ENCODE data around the gene MED10.

Gene MED10

DNA sequence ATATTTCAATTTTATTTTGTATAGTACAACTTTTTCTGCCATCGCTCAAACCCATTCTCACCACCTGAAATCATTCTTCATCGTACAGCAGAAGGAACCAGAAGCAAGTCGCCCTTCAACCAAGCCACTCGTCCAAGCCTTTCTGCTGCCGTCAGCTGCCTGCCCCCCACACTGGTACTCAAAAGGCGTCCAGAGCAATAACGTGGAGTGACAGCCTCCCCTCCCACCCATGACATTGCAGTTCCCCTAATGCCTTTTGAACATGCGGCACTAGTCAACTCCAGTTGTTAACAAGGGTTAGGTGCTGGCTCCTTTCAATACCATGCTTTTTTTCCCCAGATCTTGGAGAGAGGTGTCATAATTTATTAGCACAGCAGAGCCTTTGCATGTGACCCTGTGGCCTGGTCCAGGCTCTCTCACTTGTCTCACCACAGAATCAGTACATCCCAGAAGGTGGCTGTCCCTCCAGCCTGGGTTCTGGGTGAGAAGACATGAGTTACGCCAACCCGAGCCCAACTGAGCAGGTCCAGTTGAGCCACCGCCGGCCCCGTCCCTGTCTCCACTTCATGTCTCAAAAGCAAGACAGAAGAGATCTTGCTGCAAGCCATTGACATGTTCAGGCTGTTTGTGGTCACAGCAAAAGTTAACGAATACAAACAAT lies 20.4 kb upstream of the MED10 start:
- no peak for DNase-seq

DNA sequence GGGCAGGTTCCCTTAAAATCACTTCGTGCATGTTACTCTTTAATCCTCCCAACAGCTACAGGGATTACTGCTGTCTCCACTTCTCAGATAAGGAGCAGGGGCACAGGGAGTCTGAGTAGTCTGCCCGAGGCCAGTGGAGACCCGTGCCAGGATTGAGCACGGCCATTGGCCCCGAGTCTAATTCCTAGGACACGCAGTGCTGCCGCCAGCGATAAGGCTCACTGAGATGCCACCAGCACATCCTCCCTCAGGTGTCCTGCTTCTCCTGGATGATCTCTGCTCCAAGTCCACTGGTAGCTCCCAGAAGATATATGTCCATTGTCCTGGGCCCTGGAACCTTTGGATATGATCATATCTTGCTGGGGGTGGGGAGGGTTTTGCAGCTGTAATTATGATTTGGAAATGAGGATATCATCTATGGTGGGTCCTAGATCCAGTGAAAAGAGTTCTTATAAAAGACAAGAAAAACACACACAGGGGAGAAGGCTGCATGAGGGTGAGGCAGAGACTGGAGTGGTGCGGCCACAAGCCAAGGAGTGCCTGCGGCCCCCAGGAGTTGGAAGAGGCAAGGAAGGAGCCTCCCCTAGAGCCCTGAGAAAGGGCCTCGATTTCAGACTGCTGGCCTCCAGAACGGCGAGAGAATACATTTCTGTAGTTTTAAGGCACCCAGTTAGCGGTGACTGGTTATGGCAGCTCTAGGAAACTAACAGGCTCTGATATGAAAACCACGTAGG lies 19.4 kb upstream of the MED10 start:
- DNase-seq = no peak

DNA sequence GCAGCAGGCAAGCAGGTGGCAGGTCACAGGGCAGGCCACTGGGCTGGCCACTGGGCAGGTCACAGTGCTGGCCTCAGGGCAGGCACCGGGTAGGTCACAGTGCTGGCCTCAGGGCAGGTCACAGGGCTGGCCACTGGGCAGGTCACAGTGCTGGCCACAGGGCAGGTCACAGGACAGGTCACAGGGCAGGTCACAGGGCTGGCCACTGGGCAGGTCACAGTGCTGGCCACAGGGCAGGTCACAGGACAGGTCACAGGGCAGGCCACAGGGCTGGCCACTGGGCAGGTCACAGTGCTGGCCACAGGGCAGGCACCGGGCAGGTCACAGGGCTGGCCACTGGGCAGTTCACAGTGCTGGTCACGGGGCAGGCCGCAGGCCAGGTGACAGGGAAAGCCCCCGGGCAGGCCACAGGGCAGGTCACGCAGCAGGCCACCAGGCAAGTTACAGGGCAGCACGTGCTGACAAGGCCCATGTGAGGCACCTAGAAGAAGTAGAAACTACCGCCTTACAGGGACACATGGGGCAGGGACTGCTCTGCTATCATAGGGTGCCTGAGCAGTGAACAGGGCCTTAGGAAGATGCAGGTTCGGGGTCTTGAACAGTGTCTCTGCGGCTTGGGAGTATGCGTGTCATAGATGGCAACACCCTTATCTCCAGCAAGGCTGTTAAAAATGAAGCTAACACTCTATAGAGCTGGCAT lies 18.6 kb upstream of the MED10 start:
- DNase-seq = no peak

DNA sequence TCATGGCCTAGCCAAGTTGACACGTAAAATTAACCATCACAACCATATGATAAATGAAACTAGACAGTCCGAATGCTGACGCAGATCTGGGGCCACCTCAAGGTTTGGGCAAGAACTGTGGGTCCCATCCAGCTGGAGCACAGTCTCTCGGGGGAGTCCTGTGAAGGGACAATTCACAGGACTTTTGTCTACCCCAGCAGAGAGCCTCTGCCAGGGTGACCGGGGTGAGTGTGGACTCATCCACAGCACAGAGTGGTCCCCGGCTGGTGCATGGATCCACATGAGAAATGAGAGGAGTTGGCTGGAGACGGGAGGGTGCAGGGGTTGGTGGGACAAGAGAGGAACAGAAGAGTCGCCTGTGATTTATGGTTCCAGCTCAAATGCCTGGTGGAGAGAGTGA lies 17.7 kb upstream of the MED10 start:
- DNase-seq = no peak

DNA sequence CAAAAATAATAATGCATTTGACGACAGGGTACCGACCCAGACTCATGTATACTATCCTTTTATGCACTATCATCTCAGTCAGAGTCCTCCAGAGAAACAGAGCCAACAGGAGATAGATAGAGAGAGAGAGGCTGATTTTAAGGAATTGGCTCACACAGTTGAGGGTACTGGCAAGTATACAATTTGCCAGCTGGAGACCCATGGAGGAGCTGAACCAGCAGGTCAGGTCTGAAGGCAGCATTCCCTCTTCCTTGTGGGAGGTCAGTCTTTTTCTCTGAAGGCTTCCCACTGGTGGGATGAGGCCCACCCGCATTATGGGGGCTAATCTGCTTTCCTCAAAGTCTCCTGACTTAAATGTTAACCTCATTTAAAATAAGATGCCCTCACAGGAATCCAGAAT lies 17.3 kb upstream of the MED10 start:
- no peak for DNase-seq

DNA sequence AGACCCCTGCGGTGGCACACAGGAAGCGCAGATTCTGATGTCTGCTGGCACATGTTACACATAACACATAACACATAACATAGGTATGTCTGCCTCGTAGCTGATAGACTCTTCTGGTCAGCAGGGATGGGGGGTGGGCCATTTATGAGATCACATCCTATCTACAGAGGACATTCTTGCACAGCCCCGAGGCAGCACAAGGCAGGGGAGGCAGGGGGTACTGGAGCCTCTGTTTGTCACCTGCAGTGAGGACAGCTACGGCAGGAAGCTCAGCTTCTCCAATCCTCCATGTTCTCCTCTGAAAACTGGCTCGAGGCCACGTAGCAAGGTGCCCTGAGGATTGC lies 16.7 kb upstream of the MED10 start:
- no peak for DNase-seq

DNA sequence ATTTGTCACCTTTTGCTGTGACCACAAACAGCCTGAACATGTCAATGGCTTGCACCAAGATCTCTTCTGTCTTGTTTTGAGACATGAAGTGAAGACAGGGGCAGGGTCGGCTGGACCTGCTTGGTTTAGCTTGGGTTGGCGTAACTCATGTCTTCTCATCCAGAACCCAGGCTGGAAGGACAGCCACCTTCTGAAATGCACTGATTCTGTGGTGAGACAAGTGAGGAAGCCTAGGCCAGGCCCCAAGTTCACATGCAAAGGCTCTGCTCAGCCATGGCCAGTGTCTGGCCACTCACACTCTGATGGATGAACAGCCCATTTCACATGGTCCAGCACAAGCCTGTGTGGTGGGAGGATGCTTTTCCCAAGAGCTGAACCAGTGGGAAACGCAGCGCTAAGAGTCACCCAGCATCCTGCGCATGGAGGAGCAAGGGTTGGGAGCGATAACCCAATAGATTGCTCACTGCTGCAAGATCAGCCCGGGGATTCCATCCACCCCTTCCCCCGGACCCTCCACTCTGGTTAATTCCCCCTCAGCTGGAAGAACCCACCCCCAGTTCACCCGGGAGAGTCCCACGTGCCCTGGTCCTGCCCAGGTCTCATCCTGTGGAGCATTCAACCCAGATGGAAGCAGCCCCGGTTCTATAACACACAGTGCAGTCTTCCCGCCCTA lies 16.2 kb upstream of the MED10 start:
- no peak for DNase-seq

DNA sequence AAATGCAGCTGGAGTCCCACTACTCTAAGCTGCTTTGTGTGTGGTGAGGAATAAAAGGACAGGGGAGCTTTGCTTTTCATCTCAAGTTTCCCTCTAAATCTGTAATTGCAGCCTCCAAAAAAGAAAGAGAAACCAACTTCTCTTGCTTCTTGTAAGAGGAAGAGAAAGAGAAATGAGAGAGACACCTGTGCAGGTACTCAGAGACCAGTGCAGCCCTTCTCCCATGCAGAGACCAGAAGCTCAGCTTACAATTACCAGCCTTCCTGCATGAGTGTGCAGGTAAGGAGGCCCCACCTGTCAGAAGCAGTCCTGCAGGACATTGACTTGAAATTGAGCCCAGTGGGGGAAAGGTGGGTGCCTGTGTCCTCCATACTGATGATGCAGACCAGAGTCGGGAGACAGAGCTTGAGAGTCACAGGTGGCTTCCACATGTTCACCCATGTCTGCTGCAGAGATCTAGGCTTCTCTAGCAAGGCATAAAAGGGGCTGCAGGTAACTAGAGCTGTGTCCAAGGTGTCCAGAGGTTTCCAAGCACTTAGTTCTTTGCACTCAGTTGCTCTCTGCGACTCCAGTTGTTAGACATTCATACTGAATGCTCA lies 15.3 kb upstream of the MED10 start:
- DNase-seq = no peak

DNA sequence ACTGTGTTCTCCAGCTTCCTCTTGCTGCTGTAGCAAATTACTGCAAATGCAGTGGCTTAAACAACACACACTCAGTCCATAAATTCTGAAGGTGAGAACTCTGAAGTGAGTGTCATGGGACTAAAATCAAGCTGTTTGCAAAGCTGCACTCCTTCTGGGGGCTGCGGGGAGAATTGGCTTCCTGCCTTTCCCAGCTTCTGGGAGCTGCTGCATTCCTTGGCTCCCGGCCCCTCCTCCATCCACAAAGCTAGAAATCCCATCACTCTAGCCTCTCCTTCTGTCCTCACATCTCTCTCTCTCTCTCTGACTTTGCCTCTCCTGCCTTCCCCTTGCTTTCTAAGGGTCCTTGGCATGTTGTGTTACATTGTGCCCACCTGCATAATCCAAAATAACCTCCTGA lies 14.2 kb upstream of the MED10 start:
- DNase-seq = no peak

DNA sequence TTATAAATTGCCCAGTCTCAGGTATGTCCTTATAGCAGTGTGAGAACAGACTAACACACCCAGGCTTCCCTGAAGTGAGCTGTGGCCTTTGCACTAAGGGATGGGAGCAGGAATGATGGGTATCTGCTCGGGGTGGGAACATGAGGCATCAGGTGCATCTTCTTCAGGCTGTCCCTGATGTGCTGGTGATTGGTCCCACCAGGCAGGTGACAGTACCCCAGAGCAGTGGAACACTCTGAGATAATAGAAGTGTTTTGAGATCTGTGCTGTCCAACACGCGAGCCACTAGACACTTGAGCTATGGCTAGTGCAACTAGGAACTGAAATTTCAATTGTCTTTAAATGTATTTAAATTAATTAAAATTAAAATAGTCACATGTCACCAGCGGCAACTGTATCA lies 12.8 kb upstream of the MED10 start:
- DNase-seq = no peak

DNA sequence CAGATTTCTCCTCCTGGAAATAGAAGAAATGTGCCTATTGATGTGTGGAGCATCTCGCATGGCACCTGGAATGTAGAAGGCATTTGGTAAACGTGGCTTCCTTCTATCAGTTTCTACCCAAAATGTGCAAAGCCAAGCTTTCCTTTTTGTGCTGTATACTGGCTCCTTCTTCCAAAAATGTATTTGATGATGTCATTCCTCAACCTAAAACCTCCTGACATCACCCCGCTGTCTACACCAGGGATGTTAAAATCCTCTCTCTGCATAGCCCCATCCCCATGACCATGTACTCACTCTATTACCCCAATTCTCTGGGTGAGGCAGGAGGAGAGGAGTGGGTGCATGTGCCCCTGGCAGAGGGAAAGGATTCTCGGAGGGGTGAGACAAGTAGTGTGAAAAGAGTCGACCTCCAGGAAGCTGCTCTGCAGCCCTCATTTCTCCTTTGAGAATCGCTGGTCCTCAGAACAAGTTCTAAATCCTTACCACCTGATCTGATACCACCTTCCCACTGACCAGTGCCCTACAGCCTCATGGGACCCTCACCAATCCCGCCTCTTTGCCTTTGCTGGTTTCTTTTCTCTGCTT lies 11.7 kb upstream of the MED10 start:
- no peak for DNase-seq

DNA sequence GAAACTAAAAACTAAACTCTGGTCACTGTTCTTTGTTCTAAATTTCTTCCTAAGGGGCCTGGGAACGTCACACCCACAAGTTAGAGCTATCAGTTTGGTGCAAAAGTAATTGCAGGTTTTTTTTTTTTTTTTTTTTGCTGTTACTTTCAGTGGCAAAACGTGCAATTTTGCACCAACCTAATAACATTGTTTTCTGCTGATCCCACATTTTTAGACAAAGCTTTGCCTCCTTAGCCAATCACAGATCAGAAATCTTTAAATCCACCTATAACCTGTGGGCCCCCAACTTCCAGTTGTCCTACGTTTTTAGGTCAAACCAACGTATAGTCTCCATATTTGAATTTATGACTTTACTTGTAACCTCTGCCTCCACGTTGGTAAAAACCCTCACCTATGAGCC lies 11.1 kb upstream of the MED10 start:
- DNase-seq = no peak

DNA sequence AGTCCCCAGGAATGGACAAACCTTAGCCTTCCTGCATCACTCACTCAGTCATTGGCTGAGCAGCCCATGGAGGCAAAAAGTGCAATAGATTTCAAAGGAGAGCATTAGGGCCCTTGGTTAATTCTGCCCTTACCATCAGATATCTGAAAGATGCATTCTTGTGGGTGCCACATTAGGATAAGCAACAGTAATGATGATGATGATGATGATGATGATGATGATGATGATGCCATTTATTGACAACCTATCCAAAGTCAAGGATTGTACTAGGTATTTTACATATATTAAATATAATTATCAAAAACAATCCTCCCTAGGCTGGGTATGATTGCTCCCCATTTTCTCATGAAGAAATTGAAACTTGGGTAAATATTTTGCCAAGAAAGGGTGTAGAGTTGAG lies 9.6 kb upstream of the MED10 start:
- DNase-seq = no peak

DNA sequence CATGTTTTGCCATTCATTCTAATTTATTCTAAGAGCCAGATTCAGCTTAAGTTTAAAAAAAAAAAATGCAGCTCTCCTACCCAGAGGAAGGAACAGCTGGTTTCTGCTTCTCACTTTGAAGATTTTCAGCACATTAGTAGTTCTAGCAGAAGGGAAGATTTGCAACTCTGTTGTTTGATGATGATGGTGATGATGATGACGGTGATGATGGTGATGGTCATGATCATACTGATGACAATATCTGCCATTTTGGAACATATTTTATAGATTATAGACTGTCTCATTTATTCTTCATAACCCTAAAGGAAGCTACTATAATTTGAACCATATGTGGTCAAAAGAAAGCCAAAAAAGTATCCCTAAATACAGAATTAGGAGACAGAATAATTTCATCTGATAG lies 7.9 kb upstream of the MED10 start:
- DNase-seq = no peak

DNA sequence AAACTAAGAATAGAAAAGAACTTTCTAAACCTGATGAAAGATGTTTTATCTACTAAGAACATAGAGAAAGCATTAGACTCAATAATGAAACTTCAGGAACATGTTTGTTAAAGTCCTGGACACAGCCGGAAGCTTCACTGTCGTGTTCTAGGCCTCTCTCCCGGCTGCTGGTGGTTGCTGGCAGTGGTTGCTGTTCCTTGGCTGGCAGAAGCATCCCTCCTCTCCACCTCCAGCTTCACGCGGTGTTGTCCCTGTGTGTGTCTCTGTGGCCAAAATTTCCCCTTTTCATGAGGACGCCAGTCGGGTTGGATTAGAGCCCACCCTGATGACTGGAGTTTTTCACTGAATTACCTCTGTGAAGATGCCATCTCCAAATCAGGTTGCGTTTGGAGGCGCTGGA lies 6.5 kb upstream of the MED10 start:
- DNase-seq = no peak

DNA sequence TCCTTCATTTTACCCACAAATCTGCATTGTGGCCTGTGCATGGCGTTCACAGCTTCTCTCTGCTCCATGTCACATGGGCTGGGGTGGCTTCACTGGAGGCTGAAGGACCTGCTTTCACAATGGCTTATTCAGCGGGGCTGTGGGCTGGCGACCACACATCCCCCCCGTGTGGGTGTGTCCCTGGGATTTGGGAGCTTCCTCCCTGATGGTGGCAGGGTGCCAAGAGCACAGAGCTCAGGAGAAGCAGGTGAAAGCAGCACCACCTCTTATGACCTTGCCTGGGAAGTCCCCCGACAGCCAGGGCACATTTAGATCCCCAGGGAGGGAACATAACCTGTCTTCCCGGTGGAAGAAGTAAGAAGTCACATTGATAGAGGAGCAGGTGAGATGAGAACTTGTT lies 5.0 kb upstream of the MED10 start:
- DNase-seq = peak; percentile 61 to 88

DNA sequence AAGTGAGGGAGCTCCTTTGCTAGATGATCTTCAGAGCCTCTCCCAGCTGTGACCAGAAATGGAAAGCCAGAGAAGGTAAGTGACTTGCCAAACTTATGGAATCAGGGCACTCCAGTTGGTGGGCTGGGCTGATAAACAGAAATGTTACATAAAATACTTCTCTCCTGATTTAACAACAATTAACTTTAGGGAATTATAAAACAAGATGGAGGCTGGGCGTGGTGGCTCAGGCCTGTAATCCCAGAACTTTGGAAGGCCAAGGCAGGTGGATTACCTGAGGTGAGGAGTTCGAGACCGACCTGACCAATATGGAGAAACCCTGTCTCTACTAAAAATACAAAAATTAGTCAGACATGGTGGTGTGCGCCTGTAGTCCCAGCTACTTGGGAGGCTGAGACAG lies 899 bp upstream of the MED10 start:
- no peak for DNase-seq

DNA sequence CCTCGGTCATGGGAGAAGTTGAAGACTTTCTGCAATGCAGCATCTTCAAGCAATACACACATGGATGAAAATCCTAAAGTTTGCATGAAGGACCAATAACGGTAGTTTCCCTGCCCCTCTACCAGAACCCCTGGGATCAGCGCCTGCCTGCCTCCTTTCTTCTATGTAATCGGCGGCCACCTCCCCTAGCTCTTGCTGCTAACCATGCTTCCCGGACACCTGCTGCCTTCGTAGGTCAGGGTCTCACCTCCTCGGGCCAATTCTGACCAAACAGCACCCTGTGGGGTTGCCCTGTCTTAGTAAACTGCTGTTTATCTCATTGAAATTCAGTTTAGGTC lies 388 bp upstream of the MED10 start:
- peak in 1 of 2 experiments; percentile 77 for DNase-seq

DNA sequence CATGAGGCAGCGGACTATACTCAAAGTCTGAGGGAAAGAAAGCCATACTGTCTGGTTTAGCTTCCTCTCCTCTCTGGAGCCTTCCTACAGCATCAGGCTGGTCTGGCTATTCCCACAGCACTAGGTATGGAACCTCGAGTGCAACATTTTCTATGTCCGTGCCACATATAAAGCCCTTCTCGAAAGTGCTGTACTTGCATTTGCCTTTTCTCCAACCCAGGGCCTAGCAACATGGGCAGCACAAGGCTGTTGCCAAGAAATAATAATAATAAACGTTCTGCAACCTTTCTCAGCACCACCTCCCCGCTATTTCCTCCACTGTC lies 804 bp downstream of the MED10 start:
- DNase-seq = peak in 1 of 2 experiments; percentile 15

DNA sequence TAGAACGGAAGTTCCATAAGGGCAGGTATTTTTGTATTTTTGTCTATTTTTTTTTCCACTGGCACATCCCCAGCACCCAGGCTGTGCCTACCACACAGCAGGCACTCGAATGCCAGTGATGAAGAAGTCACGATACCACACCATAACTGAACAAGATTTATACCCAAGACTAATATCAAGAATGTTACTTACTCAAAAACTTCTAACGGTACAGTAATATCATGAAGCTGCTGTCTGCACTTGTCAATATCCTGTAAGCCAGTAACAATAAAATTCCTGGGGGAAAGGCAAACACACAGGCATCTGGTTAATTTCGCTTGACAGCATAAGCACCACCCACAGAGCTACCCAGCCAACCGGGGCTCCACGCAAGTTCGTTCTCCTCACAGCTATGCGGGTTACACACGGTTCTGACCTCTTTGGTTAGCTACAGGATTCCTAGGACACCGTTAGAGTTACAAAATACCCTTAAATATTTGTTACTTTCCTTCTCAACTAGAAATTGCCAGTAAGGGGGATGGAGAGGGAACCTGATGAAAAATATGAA lies 1.3 kb downstream of the MED10 start:
- DNase-seq = no peak

DNA sequence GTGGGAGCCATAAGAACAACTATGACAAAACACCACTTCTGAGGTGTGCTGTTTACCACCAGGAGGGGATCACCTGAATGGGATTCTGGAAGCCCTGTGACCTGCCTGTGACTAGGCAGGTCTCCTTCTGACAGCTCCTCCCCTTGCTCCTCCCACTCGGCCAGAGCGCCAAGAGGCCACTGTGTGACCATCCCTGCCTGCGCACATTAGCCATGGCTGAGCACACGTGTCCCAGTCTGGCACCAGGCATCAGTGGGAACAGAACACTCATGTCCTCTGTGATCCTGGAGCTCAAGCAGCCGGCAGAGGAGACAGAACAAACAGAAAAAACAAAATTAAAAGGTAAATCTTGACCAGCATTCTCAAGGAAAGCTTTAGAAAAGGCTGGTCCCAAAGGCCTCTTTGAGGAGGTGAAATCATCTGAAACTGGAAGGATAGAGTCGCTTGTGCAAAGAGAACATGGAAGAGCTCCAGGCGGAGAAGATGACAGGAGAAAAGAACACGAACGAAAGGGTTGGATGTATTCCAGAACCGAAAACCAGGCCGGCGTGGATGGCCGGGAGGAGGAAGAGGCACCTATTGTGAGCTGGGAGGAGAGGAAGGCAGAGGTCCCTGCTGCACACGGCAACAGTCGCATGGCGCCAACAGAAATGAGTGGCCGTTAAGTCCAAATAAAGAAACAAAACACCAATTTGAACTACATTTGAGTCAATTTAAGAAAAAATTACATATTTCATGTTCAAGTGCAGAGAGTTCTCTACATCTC lies 5.1 kb downstream of the MED10 start:
- DNase-seq = no peak

All from SHP77 (cell line).